Ishikawa (cell line): ENCODE measurements around the gene TBC1D22B.

Experiments used
- EP300 ChIP-seq: IDR thresholded peaks from 2 replicates; pipeline ENCODE4 v1.6.1; 2012; ENCODE audit warnings: borderline replicate concordance
- NFIC ChIP-seq: IDR thresholded peaks from 2 replicates; pipeline ENCODE4 v1.6.1; 2012
- TAF1 ChIP-seq: IDR thresholded peaks from 2 replicates; pipeline ENCODE4 v1.6.1; 2012; ENCODE audit warnings: low read depth, mild to moderate bottlenecking
- YY1 ChIP-seq: IDR thresholded peaks from 2 replicates; pipeline ENCODE4 v1.6.1; 2012; ENCODE audit warnings: low read depth
- ZBTB7A ChIP-seq: IDR thresholded peaks from 2 replicates; pipeline ENCODE4 v1.6.1; 2012; ENCODE audit warnings: low read depth

DNA sequence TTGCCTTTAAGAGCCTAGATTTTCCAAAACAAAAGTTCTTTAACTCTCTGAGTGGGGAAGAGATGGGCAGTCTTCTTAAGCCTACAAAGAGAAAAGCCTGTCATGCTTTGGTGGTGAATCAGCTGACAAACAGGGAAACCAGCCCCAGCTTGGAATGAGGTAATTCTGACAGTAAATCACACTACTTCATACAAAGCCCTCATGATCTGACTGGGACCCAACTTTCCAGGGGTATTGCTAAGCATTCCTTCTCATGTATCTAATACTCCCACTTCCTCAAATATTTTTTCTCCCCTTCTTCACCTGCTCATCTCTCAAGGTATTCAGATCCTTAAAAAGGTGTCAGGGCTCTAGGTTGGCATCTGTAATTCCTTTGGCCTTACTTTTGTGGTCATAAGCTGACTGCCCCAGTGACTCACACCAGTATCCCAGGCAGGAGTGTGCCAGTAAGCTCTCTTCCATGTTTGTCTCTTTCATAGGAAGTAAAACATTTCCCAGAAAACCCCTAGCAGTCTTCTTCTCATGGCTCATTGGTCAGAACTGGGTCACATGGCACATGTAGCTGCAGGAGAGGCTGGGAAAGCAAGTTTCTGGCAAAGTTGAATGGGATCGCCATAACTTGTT is 15.0 kb upstream of the TBC1D22B start:
- TF ChIP-seq NFIC (0 out of 2 replicates have a peak, but pooled peaks have one; percentile 37), ZBTB7A (no peak), EP300 (peak; percentile 62), YY1 (no peak), TAF1 (no peak)
